ENCODE results near the gene LMLN. TPM values are rescaled to one million over a fixed set of nuclear protein-coding genes. Genes with fewer than 3 reads are reported as not detected.

Gene LMLN
- total and polyA plus RNA-seq, 2 of the 13 experiments (the other 11 are each of a cell fraction or from before 2014, with no cell fraction given): 1.2 to 1.8 TPM

DNA sequence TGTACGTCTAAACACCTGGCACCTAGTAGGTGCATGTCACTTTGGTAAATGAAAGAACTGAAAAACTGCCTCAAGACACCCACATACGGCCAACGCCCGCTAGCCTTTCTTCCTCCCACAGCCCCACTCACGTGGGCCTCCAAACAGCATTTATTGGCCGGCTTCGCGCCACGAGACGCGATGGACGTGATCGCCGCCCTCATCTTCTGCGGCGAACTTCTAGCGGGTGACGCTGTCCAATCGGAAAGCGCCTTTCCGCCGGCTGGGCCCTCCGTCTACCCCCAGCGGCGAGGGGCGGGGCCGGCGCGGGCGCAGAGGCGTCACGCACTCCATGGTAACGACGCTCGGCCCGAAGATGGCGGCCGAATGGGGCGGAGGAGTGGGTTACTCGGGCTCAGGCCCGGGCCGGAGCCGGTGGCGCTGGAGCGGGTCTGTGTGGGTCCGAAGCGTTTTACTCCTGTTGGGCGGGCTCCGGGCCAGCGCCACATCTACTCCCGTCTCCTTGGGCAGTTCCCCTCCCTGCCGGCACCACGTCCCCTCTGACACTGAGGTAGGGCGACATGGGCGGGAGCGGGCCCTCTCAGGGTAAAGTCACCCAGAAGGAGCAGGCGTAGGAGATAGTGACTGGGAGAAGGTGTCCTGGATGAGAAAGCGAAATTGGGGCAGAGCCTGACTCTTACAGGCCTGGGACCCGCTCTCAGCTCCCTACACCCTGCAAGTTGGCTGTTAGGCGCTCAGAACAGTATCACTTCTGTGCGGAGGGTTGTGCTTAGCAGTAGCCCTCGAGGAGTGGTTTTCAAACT is at the start of gene LMLN (continued):
- TF ChIP-seq ZFP82 (CRISPR knock-in tag; IDR thresholded peaks at IDR 0.05; ENCODE audit: borderline replicate concordance) (peak; percentile 84; the same call in 1 of the 2 replicates), ZSCAN9 (CRISPR knock-in tag; IDR thresholded peaks at IDR 0.05; ENCODE audit: borderline replicate concordance) (0 out of 2 replicates have a peak, but pooled peaks have one; percentile 45), ZNF335 (CRISPR knock-in tag; IDR thresholded peaks at IDR 0.05) (peak; percentile 97), NR2F6 (IDR thresholded peaks at IDR 0.05) (no peak), NR2F6 (CRISPR knock-in tag; IDR thresholded peaks at IDR 0.05) (peak; percentile 9; the same call in 1 of the 2 replicates), ZNF501 (CRISPR knock-in tag; IDR thresholded peaks at IDR 0.05) (peak; percentile 77; the same call in 1 of the 2 replicates), ZNF235 (CRISPR knock-in tag; IDR thresholded peaks at IDR 0.05; ENCODE audit: borderline replicate concordance) (peak; percentile 73; the same call in 1 of the 2 replicates), ZZZ3 (CRISPR knock-in tag; IDR thresholded peaks at IDR 0.05; ENCODE audit: borderline replicate concordance) (peak; percentile 69; the same call in 1 of the 2 replicates), POLR2AphosphoS5 (IDR thresholded peaks at IDR 0.05; ENCODE audit: low read depth, low read length) (peak; percentile 28; the same call in 1 of the 2 replicates), RBAK (CRISPR knock-in tag; IDR thresholded peaks at IDR 0.05) (no peak), SP4 (CRISPR knock-in tag; IDR thresholded peaks at IDR 0.05) (peak; percentile 61; the same call in 1 of the 2 replicates), NFYB (CRISPR knock-in tag; IDR thresholded peaks at IDR 0.05) (peak; percentile 92), ZNF546 (CRISPR knock-in tag; conservative IDR thresholded peaks at IDR 0.05) (0 out of 2 replicates have a peak, but pooled peaks have one; percentile 39), GATAD1 (CRISPR knock-in tag; IDR thresholded peaks at IDR 0.05) (peak; percentile 79)
- TF ChIP-seq, protein P1, sequence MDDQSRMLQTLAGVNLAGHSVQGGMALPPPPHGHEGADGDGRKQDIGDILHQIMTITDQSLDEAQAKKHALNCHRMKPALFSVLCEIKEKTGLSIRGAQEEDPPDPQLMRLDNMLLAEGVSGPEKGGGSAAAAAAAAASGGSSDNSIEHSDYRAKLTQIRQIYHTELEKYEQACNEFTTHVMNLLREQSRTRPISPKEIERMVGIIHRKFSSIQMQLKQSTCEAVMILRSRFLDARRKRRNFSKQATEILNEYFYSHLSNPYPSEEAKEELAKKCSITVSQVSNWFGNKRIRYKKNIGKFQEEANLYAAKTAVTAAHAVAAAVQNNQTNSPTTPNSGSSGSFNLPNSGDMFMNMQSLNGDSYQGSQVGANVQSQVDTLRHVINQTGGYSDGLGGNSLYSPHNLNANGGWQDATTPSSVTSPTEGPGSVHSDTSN (CRISPR knock-in tag; IDR thresholded peaks at IDR 0.05; ENCODE audit: borderline replicate concordance): no peak
- TF ChIP-seq, protein P2, sequence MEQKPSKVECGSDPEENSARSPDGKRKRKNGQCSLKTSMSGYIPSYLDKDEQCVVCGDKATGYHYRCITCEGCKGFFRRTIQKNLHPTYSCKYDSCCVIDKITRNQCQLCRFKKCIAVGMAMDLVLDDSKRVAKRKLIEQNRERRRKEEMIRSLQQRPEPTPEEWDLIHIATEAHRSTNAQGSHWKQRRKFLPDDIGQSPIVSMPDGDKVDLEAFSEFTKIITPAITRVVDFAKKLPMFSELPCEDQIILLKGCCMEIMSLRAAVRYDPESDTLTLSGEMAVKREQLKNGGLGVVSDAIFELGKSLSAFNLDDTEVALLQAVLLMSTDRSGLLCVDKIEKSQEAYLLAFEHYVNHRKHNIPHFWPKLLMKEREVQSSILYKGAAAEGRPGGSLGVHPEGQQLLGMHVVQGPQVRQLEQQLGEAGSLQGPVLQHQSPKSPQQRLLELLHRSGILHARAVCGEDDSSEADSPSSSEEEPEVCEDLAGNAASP (CRISPR knock-in tag; IDR thresholded peaks at IDR 0.05; ENCODE audit: borderline replicate concordance): peak; percentile 10; the same call in 1 of the 2 replicates
- TF ChIP-seq, protein P3, sequence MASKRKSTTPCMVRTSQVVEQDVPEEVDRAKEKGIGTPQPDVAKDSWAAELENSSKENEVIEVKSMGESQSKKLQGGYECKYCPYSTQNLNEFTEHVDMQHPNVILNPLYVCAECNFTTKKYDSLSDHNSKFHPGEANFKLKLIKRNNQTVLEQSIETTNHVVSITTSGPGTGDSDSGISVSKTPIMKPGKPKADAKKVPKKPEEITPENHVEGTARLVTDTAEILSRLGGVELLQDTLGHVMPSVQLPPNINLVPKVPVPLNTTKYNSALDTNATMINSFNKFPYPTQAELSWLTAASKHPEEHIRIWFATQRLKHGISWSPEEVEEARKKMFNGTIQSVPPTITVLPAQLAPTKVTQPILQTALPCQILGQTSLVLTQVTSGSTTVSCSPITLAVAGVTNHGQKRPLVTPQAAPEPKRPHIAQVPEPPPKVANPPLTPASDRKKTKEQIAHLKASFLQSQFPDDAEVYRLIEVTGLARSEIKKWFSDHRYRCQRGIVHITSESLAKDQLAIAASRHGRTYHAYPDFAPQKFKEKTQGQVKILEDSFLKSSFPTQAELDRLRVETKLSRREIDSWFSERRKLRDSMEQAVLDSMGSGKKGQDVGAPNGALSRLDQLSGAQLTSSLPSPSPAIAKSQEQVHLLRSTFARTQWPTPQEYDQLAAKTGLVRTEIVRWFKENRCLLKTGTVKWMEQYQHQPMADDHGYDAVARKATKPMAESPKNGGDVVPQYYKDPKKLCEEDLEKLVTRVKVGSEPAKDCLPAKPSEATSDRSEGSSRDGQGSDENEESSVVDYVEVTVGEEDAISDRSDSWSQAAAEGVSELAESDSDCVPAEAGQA (IDR thresholded peaks at IDR 0.05; ENCODE audit: low read depth): peak; percentile 97
- TF ChIP-seq, protein P3 (CRISPR knock-in tag; IDR thresholded peaks at IDR 0.05; ENCODE audit: borderline replicate concordance): no peak
- TF ChIP-seq, protein P4, sequence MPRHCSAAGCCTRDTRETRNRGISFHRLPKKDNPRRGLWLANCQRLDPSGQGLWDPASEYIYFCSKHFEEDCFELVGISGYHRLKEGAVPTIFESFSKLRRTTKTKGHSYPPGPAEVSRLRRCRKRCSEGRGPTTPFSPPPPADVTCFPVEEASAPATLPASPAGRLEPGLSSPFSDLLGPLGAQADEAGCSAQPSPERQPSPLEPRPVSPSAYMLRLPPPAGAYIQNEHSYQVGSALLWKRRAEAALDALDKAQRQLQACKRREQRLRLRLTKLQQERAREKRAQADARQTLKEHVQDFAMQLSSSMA (CRISPR knock-in tag; IDR thresholded peaks at IDR 0.05): peak; percentile 59; the same call in 1 of the 2 replicates
- TF ChIP-seq, protein P5, sequence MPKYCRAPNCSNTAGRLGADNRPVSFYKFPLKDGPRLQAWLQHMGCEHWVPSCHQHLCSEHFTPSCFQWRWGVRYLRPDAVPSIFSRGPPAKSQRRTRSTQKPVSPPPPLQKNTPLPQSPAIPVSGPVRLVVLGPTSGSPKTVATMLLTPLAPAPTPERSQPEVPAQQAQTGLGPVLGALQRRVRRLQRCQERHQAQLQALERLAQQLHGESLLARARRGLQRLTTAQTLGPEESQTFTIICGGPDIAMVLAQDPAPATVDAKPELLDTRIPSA (CRISPR knock-in tag; IDR thresholded peaks at IDR 0.05; ENCODE audit: borderline replicate concordance): peak; percentile 69; the same call in 1 of the 2 replicates

Measured in HepG2 (cell line).